Subcutaneous adipose tissue (tissue), 4 donors: ENCODE data around the gene BPTF. TPM values are rescaled to one million over a fixed set of nuclear protein-coding genes. Genes with fewer than 3 reads are reported as not detected.

ENCODE experiments used
- total RNA-seq, 4 donors: library from RNA; depleted of rRNA; stranded (reverse); fragments of >200 nt; gene quantifications; one replicate each; pipeline ENCODE4 v1.1.0, GENCODE V29; 2016
- TF ChIP-seq, protein P1 (sequence below): fragments of 450-650 bp; IDR thresholded peaks from one replicate; pipeline ENCODE4 v1.5.1; 2016; ENCODE audit warnings: low read depth, mild to moderate bottlenecking, control low read depth, antibody characterized with exemption, moderate library complexity

BPTF gene
- total RNA-seq, 4 donors from 2014 or later: 64.4 to 95.9 (median 77.5) TPM

DNA sequence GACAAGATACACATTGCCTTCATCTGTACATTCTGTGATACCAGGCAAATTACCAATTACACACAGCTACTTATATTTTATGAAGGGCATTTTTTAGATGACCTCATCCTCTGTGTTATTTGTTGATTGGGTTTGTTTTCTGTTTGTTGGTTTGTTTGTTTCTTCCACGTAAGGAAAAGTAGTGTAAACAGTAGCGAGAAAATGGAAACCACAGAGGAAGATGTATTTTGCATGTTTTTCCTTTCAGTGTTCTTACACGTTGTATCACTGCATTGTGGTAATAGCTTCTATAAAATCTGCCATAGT, 158.0 kb downstream of the BPTF start:
- TF ChIP-seq, protein P1, sequence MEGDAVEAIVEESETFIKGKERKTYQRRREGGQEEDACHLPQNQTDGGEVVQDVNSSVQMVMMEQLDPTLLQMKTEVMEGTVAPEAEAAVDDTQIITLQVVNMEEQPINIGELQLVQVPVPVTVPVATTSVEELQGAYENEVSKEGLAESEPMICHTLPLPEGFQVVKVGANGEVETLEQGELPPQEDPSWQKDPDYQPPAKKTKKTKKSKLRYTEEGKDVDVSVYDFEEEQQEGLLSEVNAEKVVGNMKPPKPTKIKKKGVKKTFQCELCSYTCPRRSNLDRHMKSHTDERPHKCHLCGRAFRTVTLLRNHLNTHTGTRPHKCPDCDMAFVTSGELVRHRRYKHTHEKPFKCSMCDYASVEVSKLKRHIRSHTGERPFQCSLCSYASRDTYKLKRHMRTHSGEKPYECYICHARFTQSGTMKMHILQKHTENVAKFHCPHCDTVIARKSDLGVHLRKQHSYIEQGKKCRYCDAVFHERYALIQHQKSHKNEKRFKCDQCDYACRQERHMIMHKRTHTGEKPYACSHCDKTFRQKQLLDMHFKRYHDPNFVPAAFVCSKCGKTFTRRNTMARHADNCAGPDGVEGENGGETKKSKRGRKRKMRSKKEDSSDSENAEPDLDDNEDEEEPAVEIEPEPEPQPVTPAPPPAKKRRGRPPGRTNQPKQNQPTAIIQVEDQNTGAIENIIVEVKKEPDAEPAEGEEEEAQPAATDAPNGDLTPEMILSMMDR: no peak

DNA sequence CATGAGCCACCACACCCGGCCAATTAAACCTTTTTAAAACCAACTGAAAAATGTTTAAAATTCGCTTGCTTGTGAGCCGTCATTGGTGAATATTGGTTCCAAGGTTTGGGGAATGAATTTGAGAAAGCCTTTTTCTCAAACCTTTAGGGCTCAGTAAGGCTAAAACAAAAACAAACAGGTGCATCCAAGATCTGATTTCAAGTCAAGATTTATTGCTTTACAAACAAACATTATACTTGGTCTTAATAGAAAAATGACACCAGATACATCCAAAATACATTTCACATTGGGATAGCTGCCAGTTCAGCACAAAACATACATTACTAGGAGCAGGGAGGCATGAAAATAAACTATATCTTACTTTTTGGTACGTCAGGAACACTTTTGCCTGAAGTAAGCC, 165.6 kb downstream of the BPTF start:
- TF ChIP-seq, protein P1: no peak

DNA sequence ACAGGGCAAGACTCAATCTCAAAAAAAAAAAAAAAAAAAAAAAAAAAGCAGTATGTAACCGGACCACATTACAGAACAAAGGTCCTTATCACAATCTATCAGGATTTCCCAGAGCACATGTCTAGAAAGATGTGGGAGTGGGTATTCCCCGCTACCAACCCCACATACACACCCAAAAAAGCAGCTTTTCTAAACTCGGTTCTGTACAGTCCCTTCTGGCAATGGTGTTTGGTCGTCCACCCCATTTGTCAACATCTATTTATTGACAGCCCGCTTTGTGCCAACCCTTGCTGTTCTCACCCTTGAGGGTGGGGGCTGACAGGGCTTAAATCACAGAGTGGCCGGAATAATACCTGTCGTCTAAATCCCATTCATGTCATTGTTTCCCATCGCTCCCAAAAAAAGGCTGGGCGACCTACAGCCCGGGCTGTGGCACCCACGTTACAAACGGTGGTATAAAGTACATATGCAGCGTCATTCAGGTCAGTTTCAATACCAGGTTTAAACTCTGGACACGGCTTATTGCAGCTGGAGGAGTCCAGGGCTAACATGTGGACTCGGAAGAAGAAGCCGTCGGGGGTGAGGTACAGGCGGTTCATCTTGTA, 167.3 kb downstream of the BPTF start:
- TF ChIP-seq, protein P1: no peak

DNA sequence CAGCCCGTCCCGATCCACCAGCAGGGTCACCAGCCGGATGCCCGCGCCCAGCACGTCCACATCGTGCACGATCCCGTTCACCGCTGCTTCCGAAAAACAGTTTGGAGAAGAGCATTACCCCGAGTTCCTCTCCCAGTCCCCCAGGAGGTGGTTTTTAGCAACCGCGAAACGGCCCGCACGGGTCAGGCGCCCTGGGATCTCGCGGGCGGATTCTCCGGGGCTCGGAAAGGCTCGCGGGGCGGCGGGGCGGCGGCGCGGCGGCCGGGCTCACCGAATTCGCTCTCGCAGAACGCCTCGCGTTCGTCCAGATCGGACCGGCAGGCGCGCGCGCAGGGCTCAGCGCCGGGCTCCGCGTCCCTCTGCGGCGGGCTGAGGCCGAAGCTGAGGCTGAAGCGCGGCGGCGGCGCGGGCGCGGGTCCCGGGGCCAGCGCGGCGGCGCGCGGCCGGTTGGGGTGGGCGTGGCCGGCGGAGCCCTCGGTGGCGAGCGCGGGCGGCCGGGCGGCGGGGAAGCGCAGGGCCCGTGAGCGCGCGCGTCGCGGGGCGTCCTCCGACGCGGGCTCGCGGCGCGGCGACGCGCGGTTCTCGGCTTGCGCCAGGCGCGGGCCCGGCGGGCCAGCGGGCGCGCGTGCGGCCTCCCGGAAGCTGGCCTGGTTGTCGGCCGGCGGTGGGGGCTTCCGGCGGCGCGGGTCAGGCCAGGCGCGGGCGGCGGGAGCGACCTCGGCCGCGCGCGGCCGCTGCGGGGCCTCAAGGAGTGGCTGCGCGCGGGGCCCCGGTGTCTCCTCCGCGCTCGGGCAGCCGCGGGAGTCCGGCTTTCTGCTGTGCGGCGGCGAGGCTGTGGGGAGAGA, 168.1 kb downstream of the BPTF start:
- TF ChIP-seq, protein P1: no peak

DNA sequence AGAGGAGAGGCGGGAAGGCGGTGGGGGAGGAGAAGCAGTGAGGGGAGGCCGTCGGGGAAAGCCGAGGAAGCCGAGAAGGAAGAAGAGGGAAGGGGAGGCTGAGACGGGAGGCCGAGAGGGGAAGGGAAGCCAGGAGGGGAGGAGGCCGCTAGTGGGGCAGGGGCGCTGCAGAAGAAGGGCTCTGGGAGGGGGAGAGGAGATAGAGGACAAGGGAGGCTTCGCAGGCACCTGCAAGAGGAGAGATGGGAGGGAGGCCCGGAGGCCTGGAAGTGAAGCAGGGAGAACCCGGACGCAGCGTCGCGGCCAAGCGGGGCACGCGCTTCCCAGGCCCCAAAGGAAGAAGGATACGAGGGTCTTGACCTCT, 168.7 kb downstream of the BPTF start:
- TF ChIP-seq, protein P1: no peak

DNA sequence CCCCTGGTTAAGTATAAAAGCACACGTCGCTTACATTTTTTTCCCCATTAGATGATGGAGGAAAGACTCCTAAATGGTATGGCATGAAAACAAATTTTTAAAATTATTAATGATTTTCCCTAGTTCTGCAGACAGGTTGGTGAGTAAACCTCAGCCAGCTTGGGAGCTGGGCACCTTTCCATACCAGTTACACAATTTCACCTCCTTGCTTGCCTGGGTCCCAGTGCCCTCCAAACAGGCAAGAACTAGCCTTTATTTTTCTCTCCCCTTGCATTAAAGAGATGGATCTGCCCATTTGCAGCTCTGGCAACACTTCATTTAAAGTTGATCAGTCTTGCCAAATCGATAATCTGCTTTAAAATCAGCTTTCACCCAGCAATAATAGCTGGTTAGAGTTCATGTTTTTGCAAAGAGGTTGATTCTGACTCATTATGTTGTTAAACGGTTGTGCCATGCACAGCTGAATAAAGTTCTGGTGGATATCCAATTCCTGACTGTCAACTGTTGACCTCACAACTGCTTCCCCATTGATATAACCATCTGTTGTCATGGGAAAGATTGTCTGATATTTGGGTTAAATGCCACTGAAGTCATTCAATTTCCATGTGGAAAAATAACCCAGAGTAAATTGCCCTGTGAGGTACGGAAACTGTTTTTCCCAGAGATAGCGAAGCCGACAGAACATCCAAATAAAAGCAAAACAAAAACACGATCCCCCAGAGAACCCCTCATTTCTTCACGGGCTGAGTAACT, 169.7 kb downstream of the BPTF start:
- TF ChIP-seq, protein P1: no peak

DNA sequence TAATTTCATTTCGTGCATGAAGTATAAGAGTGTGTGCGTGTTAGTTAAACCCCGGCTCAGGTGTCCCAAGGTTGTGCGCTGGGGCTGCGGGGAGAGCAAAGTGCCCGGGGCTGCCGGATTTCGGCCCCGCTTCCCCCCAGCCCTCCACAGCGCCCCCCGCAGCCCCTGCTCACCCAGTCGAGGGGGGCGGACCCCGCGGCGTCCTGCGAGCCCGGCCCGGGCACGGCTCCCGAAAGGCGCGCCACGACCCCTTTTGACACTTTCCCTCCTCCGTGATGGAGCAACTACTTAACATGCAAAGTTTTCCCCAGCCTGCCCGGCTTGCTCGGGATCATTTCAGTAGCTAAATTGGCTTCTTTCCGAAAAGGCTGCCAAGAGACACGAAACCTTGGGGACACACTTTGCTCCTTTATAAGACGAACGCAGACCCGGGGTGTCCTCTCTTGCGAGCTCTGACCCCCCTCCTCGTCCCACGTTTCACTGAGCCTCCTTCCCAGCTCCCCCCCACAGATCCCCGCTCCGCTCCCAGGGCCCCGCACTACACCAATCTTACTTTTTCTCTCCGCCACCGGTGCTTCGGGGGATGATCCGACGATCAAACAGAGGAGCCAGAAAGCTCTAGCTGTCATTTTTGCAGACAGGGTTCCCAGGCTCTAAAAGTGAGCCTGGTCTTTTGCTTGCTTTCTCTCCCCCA, 170.4 kb downstream of the BPTF start:
- TF ChIP-seq, protein P1: no peak
